Measurements from ENCODE around the gene FBXW8.

DNA sequence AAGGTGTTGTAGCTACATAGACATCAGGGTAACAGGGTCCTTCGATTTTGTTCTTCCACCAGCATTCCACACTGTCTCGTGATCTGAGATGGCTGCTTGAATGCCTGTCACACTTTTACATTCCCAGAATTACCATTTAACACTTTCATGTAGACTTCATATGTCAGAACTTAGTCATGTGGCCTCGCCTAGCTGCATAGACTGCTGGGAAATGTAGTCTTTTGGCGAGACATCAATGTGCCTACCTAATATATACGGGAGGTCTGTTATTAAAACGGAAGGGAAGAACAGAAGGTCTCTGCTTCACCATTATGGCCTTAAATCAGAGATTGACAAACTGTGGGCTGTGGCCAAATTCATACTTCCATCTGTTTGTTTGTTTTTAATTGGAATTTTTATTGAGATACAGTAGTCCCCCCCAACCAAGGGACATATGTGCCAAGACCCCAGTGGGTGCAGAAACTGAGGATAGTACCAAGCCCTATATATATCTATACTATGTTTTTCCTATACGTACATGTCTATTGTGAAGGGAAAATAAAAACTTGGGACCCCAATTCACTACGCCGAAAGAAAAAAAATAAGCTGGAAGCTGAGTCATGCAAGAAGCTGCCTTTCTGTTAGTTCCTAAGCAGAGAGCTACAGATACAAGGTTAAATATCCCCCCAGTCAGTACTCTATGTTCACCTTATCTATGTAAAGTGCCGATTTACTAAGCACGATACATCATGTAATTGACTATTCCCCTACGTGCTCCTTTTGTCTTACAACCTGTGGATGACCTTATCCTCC is 18.2 kb upstream of the FBXW8 start:
- TF ChIP-seq POLR2AphosphoS5 (IDR thresholded peaks at IDR 0.05; ENCODE audit: low read depth, low read length) (no peak), SIN3A (IDR thresholded peaks at IDR 0.05; ENCODE audit: borderline replicate concordance, insufficient read depth, low read length) (no peak), TAF1 (IDR thresholded peaks at IDR 0.05; ENCODE audit: borderline replicate concordance, insufficient read depth, low read length) (no peak), FOXP2 (optimal IDR thresholded peaks at IDR 0.05; ENCODE audit: borderline replicate concordance, extremely low read depth, extremely low read length, insufficient read depth) (no peak)
- TF ChIP-seq, protein P1, sequence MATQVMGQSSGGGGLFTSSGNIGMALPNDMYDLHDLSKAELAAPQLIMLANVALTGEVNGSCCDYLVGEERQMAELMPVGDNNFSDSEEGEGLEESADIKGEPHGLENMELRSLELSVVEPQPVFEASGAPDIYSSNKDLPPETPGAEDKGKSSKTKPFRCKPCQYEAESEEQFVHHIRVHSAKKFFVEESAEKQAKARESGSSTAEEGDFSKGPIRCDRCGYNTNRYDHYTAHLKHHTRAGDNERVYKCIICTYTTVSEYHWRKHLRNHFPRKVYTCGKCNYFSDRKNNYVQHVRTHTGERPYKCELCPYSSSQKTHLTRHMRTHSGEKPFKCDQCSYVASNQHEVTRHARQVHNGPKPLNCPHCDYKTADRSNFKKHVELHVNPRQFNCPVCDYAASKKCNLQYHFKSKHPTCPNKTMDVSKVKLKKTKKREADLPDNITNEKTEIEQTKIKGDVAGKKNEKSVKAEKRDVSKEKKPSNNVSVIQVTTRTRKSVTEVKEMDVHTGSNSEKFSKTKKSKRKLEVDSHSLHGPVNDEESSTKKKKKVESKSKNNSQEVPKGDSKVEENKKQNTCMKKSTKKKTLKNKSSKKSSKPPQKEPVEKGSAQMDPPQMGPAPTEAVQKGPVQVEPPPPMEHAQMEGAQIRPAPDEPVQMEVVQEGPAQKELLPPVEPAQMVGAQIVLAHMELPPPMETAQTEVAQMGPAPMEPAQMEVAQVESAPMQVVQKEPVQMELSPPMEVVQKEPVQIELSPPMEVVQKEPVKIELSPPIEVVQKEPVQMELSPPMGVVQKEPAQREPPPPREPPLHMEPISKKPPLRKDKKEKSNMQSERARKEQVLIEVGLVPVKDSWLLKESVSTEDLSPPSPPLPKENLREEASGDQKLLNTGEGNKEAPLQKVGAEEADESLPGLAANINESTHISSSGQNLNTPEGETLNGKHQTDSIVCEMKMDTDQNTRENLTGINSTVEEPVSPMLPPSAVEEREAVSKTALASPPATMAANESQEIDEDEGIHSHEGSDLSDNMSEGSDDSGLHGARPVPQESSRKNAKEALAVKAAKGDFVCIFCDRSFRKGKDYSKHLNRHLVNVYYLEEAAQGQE (IDR thresholded peaks at IDR 0.05; ENCODE audit: insufficient read depth in 1 of 2, low read depth in 2 of 2, low read length in 2 of 2), result no peak
